Measurements from ENCODE around the gene SYTL3. TPM values are rescaled to one million over a fixed set of nuclear protein-coding genes. Genes with fewer than 3 reads are reported as not detected.
"Not testable (repeated sequence)": the region's sequence is repeated elsewhere in the genome, so short reads cannot be mapped to it uniquely, and the experiment has no call there.

The SYTL3 gene
- total RNA-seq, 1 donor from 2014 or later: 5.7 TPM

GRCh38 chr6:158778005-158778527, 128.2 kb downstream of the SYTL3 start:
- intact Hi-C loops (cut with DNase I): no loop called here
- no peak for DNase-seq (ENCODE audit: low spot score)

- DNase-seq (ENCODE audit: low spot score): no peak
- intact Hi-C loops (cut with DNase I): no loop called here
Observed at GRCh38 chr6:158780246-158780884, 130.5 kb downstream of the SYTL3 start.

- no peak for DNase-seq (ENCODE audit: low spot score)
- intact Hi-C loops (cut with DNase I): no loop called here
Observed at GRCh38 chr6:158780988-158781691, 131.3 kb downstream of the SYTL3 start.

- intact Hi-C loops (cut with DNase I): no loop called here
- DNase-seq (ENCODE audit: low spot score): no peak
Observed at GRCh38 chr6:158781692-158782373, 132.0 kb downstream of the SYTL3 start.

GRCh38 chr6:158782432-158783166, 132.7 kb downstream of the SYTL3 start:
- intact Hi-C loops (cut with DNase I): no loop called here
- no peak for DNase-seq (ENCODE audit: low spot score)

GRCh38 chr6:158783167-158783450, 133.3 kb downstream of the SYTL3 start:
- intact Hi-C loops (cut with DNase I): no loop called here
- DNase-seq (ENCODE audit: low spot score): no peak

GRCh38 chr6:158783851-158784250, 134.0 kb downstream of the SYTL3 start:
- intact Hi-C loops (cut with DNase I): no loop called here
- no peak for DNase-seq (ENCODE audit: low spot score)

- no peak for DNase-seq (ENCODE audit: low spot score)
- intact Hi-C loops (cut with DNase I): no loop called here
Observed at GRCh38 chr6:158784505-158784904, 134.7 kb downstream of the SYTL3 start.

- intact Hi-C loops (cut with DNase I): no loop called here
- DNase-seq (ENCODE audit: low spot score): no peak
Observed at GRCh38 chr6:158785036-158785435, 135.2 kb downstream of the SYTL3 start.

GRCh38 chr6:158786645-158787304, 136.9 kb downstream of the SYTL3 start:
- DNase-seq (ENCODE audit: low spot score): no peak
- intact Hi-C loops (cut with DNase I): no loop called here

GRCh38 chr6:158787395-158787794, 137.5 kb downstream of the SYTL3 start:
- intact Hi-C loops (cut with DNase I): no loop called here
- DNase-seq (ENCODE audit: low spot score): no peak

GRCh38 chr6:158789115-158789917, 139.5 kb downstream of the SYTL3 start:
- no peak for DNase-seq (ENCODE audit: low spot score)
- intact Hi-C loops (cut with DNase I): no loop called here

- DNase-seq (ENCODE audit: low spot score): no peak
- intact Hi-C loops (cut with DNase I): loop anchor here (5.0 kb wide), 1 partner anchor 181 kb away; no protein-coding TSS in a partner anchor
Observed at GRCh38 chr6:158791274-158791855, 141.5 kb downstream of the SYTL3 start.

- intact Hi-C loops (cut with DNase I): loop anchor here (5.0 kb wide), 1 partner anchor 180 kb away; no protein-coding TSS in a partner anchor
- DNase-seq (ENCODE audit: low spot score): not testable (repeated sequence)
Observed at GRCh38 chr6:158792505-158792904, 142.7 kb downstream of the SYTL3 start.

- DNase-seq (ENCODE audit: low spot score): no peak
- intact Hi-C loops (cut with DNase I): loop anchor here (5.0 kb wide), 1 partner anchor 179 kb away; no protein-coding TSS in a partner anchor
Observed at GRCh38 chr6:158793432-158793831, 143.6 kb downstream of the SYTL3 start.

GRCh38 chr6:158795516-158795915, 145.7 kb downstream of the SYTL3 start:
- intact Hi-C loops (cut with DNase I): no loop called here
- DNase-seq (ENCODE audit: low spot score): no peak

- intact Hi-C loops (cut with DNase I): no loop called here
Observed at GRCh38 chr6:158796353-158796752, 146.5 kb downstream of the SYTL3 start.

More at GRCh38 chr6:158796353-158796752, 146.5 kb downstream of the SYTL3 start:
- no peak for DNase-seq (ENCODE audit: low spot score)
